ENCODE data around the gene DARS1.
A peak's percentile ranks its signal among the peaks of the same experiment; 100 is the strongest.

The DARS1 gene

DNA sequence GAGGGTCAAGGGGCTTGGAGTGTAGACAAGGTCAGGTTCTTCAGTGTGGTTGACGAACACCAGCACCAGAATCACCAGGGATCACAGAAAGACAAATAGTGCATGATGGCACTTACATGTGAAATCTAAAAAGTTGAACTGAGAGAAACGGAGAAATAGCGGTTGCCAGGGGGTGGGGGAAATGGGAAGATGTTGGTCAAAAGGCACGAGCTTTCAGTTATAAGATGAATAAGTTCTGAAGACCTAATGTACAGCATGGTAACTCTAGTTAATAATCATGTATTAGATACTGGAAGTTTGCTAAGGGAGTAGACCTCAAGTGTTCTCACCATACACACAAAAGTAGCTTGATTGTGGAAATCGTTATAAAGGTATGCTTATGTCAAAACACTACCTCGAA is 43.7 kb upstream of the DARS1 start:
- TF ChIP-seq CTCF (IDR thresholded peaks at IDR 0.05; ENCODE audit: low read depth, low read length, missing control alignments), result no peak
- no peak for DNase-seq (ENCODE audit: low read depth)
- no peak overlapping the region for H3K4me3 ChIP-seq (ENCODE audit: low read depth, low read length)
- in situ Hi-C loops (cut with HindIII; ENCODE audit: low sequenced_read_pairs), result no loop called here

GRCh38 chr2:136028001-136028400 is 42.6 kb upstream of the DARS1 start:
- H3K4me3 ChIP-seq (ENCODE audit: low read depth, low read length), result no peak overlapping the region
- no peak for TF ChIP-seq CTCF (IDR thresholded peaks at IDR 0.05; ENCODE audit: low read depth, low read length, missing control alignments)
- no peak for DNase-seq (ENCODE audit: low read depth)
- in situ Hi-C loops (cut with HindIII; ENCODE audit: low sequenced_read_pairs), result no loop called here

GRCh38 chr2:136027112-136027511 is 41.7 kb upstream of the DARS1 start:
- in situ Hi-C loops (cut with HindIII; ENCODE audit: low sequenced_read_pairs), result no loop called here
- DNase-seq (ENCODE audit: low read depth), result no peak
- TF ChIP-seq CTCF (IDR thresholded peaks at IDR 0.05; ENCODE audit: low read depth, low read length, missing control alignments), result no peak
- no peak overlapping the region for H3K4me3 ChIP-seq (ENCODE audit: low read depth, low read length)

GRCh38 chr2:136025057-136025973 is 39.9 kb upstream of the DARS1 start:
- peak; percentile 87 for DNase-seq (ENCODE audit: low read depth)
- in situ Hi-C loops (cut with HindIII; ENCODE audit: low sequenced_read_pairs), result no loop called here
- no peak for TF ChIP-seq CTCF (IDR thresholded peaks at IDR 0.05; ENCODE audit: low read depth, low read length, missing control alignments)
- peak overlapping the region; percentile 17 for H3K4me3 ChIP-seq (ENCODE audit: low read depth, low read length)

- in situ Hi-C loops (cut with HindIII; ENCODE audit: low sequenced_read_pairs), result no loop called here
- DNase-seq (ENCODE audit: low read depth), result peak; percentile 70
- no peak overlapping the region for H3K4me3 ChIP-seq (ENCODE audit: low read depth, low read length)
- TF ChIP-seq CTCF (IDR thresholded peaks at IDR 0.05; ENCODE audit: low read depth, low read length, missing control alignments), result no peak
Measured at GRCh38 chr2:136024616-136025015, 39.2 kb upstream of the DARS1 start.

- DNase-seq (ENCODE audit: low read depth), result no peak
- TF ChIP-seq CTCF (IDR thresholded peaks at IDR 0.05; ENCODE audit: low read depth, low read length, missing control alignments), result no peak
- H3K4me3 ChIP-seq (ENCODE audit: low read depth, low read length), result no peak overlapping the region
- in situ Hi-C loops (cut with HindIII; ENCODE audit: low sequenced_read_pairs), result no loop called here
Measured at GRCh38 chr2:136024185-136024584, 38.8 kb upstream of the DARS1 start.
